Activated T-cell treated with anti-CD3 and anti-CD28 coated beads, Interleukin-2, amount 50 U/mL, for 1 hour (primary cell): ENCODE measurements around the gene PNPLA6.
"Not testable (repeated sequence)": the region's sequence is repeated elsewhere in the genome, so short reads cannot be mapped to it uniquely, and the experiment has no call there.

ENCODE experiments used
- DNase-seq: peaks from one replicate; pipeline ENCODE4 v3.0.0-alpha.2; 2020

Gene PNPLA6

GRCh38 chr19:7558667-7559066 is 23.1 kb downstream of the PNPLA6 start:
- no peak for DNase-seq

DNA sequence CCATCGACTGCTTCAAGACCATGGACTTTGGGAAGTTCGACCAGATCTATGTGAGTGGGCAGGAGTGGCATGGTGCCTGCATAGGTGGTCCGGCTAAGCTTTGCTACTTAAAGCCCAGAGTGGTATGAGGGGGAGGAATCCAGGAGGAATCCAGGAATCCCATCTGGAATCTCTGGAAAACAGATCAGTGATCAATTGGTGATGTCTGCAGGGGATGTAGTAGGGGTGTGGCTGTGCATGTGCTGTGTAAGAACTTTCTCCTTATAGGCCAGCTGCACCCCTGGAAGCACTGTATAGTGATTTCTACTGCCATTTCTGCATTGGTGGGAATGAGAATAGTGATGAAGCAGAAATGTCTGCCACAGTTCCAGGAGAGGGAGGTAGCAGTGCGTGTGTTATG is 23.6 kb downstream of the PNPLA6 start:
- DNase-seq = no peak

GRCh38 chr19:7560255-7560654 is 24.7 kb downstream of the PNPLA6 start:
- DNase-seq = no peak

GRCh38 chr19:7561325-7561724 is 25.8 kb downstream of the PNPLA6 start:
- no peak for DNase-seq

- DNase-seq = no peak
Observed at GRCh38 chr19:7562646-7563393, 27.3 kb downstream of the PNPLA6 start.

- no peak for DNase-seq
Observed at GRCh38 chr19:7564866-7565265, 29.3 kb downstream of the PNPLA6 start.

DNA sequence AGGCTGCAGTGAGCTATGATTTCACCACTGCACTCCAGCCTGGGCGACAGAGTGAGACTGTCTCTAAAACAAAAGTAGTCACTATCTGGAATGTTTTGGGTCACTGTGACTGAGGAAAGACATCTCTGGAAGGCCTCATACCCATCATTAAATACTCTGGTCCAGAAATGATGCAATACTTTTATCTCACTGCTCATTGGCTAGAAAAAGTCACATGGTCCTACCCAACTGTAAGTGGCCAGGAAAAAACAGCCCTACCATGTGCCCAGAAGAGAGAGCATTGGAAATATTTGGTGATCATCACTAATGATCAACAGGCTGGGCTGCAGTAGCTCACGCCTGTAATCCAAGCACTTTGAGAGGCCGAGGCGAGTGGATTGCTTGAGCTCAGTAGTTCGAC is 29.8 kb downstream of the PNPLA6 start:
- DNase-seq = no peak

GRCh38 chr19:7570761-7571160 is 35.2 kb downstream of the PNPLA6 start:
- DNase-seq = no peak

DNA sequence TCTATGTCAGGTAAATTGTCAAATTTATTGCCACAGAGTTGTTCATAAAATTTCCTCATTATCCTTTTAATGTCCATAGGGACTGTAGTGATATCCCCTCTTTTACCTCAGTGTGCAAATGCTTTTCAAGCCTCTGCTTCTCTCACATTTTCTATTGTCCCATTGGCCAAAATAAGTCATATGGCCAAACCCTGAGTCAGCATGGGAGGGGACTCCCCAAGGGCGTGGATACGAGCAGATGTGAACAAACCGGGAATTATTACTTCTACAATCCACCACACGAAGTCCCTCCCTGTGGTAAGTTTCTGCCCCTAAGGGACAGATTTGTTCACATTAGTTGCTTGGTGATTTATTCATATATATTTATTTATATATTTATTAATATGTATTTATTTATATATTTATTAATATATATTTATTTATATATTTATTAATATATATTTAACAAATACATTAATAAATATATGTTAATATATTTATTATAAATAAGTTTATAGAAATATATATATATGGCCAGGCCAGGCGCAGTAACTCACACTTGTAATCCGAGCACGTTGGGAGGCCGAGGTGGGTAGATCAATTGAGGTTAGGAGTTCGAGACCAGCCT is 40.0 kb downstream of the PNPLA6 start:
- DNase-seq = no peak

- DNase-seq = not testable (repeated sequence)
Observed at GRCh38 chr19:7577422-7577821, 41.9 kb downstream of the PNPLA6 start.

DNA sequence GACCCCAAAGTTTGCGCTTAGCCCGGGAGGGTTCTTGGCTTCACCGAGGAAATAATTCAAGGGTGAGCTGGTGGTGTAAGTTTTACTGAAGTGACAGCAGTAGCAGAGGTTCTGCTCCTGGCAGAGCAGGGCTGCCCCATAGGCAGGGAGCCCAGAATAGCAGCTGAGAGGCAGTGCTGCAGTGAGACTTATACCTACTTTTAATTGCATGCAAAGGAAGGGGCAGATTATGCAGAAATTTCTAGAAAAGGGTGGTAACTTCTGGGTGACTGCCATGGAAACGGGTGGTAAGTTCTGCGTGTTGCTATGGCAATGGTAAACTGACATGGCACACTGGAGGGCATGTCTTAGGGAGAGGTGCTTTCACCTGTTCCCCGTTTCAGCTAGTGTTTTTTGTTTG is 42.6 kb downstream of the PNPLA6 start:
- DNase-seq = no peak

- no peak for DNase-seq
Observed at GRCh38 chr19:7579182-7579581, 43.7 kb downstream of the PNPLA6 start.

DNA sequence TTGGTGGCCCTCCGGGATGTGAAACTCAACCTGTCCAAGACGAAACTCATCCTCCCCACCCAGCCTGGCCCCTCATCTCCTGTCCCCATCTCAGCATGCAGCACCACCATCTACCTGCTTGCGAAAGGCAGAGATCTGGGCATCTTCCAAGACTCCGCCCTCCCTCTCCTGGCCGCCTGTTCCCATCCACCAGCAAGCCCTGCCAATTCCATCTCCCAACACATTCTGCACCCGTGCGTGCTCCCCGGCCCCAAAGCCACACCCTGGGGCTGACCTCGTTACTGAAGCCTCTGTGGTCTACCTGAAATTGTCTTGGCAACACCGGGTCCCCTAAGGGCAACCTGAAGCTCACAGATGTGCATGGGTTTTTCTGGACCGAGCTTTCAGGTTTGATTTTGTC is 46.9 kb downstream of the PNPLA6 start:
- no peak for DNase-seq

- no peak for DNase-seq
Observed at GRCh38 chr19:7589822-7590221, 54.3 kb downstream of the PNPLA6 start.

GRCh38 chr19:7590256-7590655 is 54.7 kb downstream of the PNPLA6 start:
- no peak for DNase-seq

DNA sequence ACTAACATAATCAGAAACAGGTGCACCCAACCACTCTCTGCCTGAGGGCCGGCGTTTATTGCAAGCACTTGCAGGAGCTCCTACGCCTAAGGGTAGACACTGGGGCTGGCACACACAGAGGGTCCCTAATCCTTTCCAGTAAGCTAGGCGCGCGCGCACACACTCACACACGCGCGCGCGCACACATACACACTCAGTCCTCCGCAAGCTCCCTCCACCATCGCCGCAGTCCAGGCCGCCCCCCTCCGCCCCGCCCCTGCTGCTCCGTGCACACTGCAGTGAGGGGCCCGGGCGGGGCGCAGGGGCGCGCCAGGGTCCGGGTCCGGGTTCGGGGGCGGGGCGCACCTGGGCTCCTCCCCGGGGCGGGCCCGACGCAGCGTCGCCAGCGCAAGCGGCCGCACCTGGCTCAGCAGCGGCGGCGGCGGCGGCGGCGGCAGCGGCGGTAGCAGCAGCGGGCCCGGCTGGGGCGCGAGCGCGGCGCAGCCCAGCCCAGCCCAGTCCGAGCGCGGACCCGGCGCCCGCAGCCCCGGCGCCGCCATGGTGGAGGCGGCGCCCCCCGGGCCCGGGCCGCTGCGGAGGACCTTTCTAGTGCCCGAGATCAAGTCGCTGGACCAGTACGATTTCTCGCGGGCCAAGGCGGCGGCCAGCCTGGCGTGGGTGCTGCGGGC is 60.1 kb downstream of the PNPLA6 start, which contains the start of gene CAMSAP3:
Gene CAMSAP3, plus strand, starts transcription at position 398 of the 668 bp plus-strand sequence. Its CDS starts 140 bp downstream, at position 538.
- peak; percentile 63 for DNase-seq

- DNase-seq = no peak
Observed at GRCh38 chr19:7596211-7596937, 60.9 kb downstream of the PNPLA6 start.

GRCh38 chr19:7597689-7598088 is 62.2 kb downstream of the PNPLA6 start:
- no peak for DNase-seq

GRCh38 chr19:7598180-7598579 is 62.7 kb downstream of the PNPLA6 start:
- no peak for DNase-seq

- DNase-seq = no peak
Observed at GRCh38 chr19:7600721-7601120, 65.2 kb downstream of the PNPLA6 start.

DNA sequence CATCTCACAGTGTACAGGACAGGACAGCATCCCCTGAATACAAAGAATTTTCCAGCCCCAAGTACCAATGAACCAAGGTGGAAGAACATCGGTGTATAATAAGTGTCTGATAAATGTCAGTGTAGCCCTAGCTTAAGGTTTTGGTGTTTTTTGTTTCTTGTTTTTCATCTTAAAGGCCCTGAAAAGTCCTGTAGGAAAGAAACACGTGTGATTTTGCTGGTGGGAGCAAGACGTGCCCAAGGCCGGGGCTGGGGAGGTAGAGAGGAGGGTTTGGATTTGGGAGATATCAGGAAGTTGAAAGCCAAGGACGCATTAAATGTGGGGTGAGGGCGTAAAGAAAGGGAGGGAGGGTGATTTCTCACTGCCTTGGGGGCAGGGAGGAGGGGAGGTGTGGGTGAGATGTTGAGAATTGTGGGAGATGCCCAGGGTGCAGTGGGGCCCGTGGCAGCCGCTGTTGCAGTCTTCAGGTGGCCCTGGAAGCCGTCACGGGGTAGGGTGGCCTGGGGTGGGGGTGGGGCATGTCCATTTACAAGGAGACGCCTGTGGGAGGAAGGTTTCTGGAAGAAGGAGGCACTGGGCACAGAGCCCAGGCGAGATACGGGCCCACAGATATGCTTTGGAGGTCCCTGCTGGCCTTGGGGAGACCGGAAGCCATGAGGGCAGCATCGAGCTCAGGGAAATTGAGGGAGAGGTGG is 66.9 kb downstream of the PNPLA6 start:
- DNase-seq = no peak

DNA sequence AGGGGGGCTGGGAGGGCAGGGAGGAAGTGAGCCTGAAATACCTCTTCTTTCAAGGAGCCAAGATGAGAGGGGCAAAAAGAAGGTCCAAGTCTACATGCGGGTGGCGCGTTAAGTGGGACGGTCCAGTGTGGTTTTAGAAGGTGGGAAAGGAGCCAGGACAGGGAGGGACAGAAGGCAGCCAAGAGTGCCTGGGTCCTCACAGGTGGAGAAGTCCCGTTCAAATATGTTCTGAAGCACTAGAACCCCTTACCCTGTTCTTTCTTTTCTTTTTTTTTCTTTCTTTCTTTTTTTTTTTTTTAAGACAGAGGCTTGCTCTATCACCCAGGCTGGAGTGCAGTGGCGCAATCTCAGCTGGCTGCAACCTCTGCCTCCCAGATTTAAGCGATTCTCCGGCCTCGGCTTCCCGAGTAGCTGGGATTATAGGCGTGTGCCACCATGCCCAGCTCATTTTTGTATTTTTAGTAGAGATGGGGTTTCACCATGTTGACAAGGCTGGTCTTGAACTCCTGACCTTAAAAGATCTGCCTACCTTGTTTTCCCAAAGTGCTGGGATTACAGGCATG is 67.5 kb downstream of the PNPLA6 start:
- DNase-seq = no peak
